BLaER1 (cell line): ENCODE measurements around the gene LRRC49.

Experiments used
- H3K27ac ChIP-seq: shearing (Covaris generic); formaldehyde crosslinking; 2 replicates; pipeline ENCODE4 v1.8.1; 2022
- H3K27me3 ChIP-seq: shearing (Covaris generic); formaldehyde crosslinking; 2 replicates; pipeline ENCODE4 v1.8.1; 2022
- H3K36me3 ChIP-seq: shearing (Covaris generic); formaldehyde crosslinking; 2 replicates; pipeline ENCODE4 v1.8.1; 2022
- H3K4me1 ChIP-seq: shearing (Covaris generic); formaldehyde crosslinking; 2 replicates; pipeline ENCODE4 v1.8.1; 2022
- H3K4me2 ChIP-seq: shearing (Covaris generic); formaldehyde crosslinking; 2 replicates; pipeline ENCODE4 v1.8.1; 2022
- H3K4me3 ChIP-seq: shearing (Covaris generic); formaldehyde crosslinking; 2 replicates; pipeline ENCODE4 v1.8.1; 2022
- H3K9ac ChIP-seq: shearing (Covaris generic); formaldehyde crosslinking; 2 replicates; pipeline ENCODE4 v1.8.1; 2022
- H3K9me3 ChIP-seq: shearing (Covaris generic); formaldehyde crosslinking; 2 replicates; pipeline ENCODE4 v1.8.1; 2022
- H4K20me1 ChIP-seq: shearing (Covaris generic); formaldehyde crosslinking; 2 replicates; pipeline ENCODE4 v1.8.1; 2022
- Cebpa-rat ChIP-seq: shearing (Covaris generic); IDR thresholded peaks from 2 replicates; pipeline ENCODE4 v1.8.1; 2022

The LRRC49 gene

GRCh38 chr15:70892002-70892911 lies at the start of gene LRRC49, which contains the start of gene THAP10:
LRRC49 (plus strand) TSS chr15:70892826; CDS start chr15:70892895, 69 bp downstream.
THAP10 (minus strand) TSS chr15:70892433; CDS start chr15:70892272, 161 bp downstream.
- no peak within 1 kb of the TSS for H3K4me3 ChIP-seq
- no peak for TF ChIP-seq Cebpa-rat
- no peak within 1 kb of the TSS for H3K4me2 ChIP-seq
- H3K27me3 ChIP-seq: no peaks in the 10 kb centered on the region
- no peaks in the 10 kb centered on the region for H3K4me1 ChIP-seq
- H4K20me1 ChIP-seq: no peaks in the 10 kb centered on the region
- H3K9me3 ChIP-seq: peaks cover 13% of the 10 kb centered on the region
- no peak within 1 kb of the TSS for H3K9ac ChIP-seq
- no peaks in the 10 kb centered on the region for H3K36me3 ChIP-seq
- no peak within 1 kb of the TSS for H3K27ac ChIP-seq

- no peak overlapping the region for H3K4me3 ChIP-seq
- H3K9ac ChIP-seq: no peak overlapping the region
- TF ChIP-seq Cebpa-rat: no peak
- H3K36me3 ChIP-seq: no peaks in the 10 kb centered on the region
- H3K4me2 ChIP-seq: no peak overlapping the region
- H3K4me1 ChIP-seq: no peaks in the 10 kb centered on the region
- no peaks in the 10 kb centered on the region for H3K9me3 ChIP-seq
- no peak overlapping the region for H3K27ac ChIP-seq
- H3K27me3 ChIP-seq: no peaks in the 10 kb centered on the region
- H4K20me1 ChIP-seq: no peaks in the 10 kb centered on the region
Observed at GRCh38 chr15:70845602-70846360, 46.8 kb upstream of the LRRC49 start.

- Histone ChIP-seq H3K9ac (no peak overlapping the region), H3K9me3 (no peaks in the 10 kb centered on the region), H3K4me2 (no peak overlapping the region; the same call in 1 of the 2 replicates), H3K36me3 (peaks cover 9% of the 10 kb centered on the region), H3K27me3 (no peaks in the 10 kb centered on the region), H3K27ac (no peak overlapping the region), H4K20me1 (no peaks in the 10 kb centered on the region), H3K4me3 (no peak overlapping the region), H3K4me1 (peaks cover 40% of the 10 kb centered on the region)
- TF ChIP-seq Cebpa-rat: no peak
Observed at GRCh38 chr15:70851889-70852288, 40.7 kb upstream of the LRRC49 start.

GRCh38 chr15:70852501-70853317 lies 39.9 kb upstream of the LRRC49 start:
- Histone ChIP-seq H3K9me3 (no peaks in the 10 kb centered on the region), H3K9ac (peak overlapping the region; percentile 84; the same call in 1 of the 2 replicates), H3K4me2 (peak overlapping the region; percentile 99), H3K4me3 (peak overlapping the region; percentile 91), H3K36me3 (peaks cover 9% of the 10 kb centered on the region), H3K4me1 (peaks cover 42% of the 10 kb centered on the region), H3K27me3 (no peaks in the 10 kb centered on the region), H3K27ac (no peak overlapping the region), H4K20me1 (no peaks in the 10 kb centered on the region)
- no peak for TF ChIP-seq Cebpa-rat

- Histone ChIP-seq H3K4me1 (peaks cover 42% of the 10 kb centered on the region), H3K9ac (peak overlapping the region; percentile 84), H4K20me1 (no peaks in the 10 kb centered on the region), H3K4me2 (peak overlapping the region; percentile 99), H3K36me3 (peaks cover 9% of the 10 kb centered on the region), H3K4me3 (peak overlapping the region; percentile 91), H3K27ac (peak overlapping the region; percentile 81), H3K9me3 (no peaks in the 10 kb centered on the region), H3K27me3 (no peaks in the 10 kb centered on the region)
- no peak for TF ChIP-seq Cebpa-rat
Observed at GRCh38 chr15:70853318-70853972, 39.2 kb upstream of the LRRC49 start.

GRCh38 chr15:70853973-70854665 lies 38.5 kb upstream of the LRRC49 start, which contains the start of gene LARP6:
LARP6 (minus strand) TSS chr15:70854157; CDS start chr15:70854088, 69 bp downstream.
- Histone ChIP-seq H3K4me3 (peak within 1 kb of the TSS; percentile 91), H3K9ac (peak within 1 kb of the TSS; percentile 84), H4K20me1 (no peaks in the 10 kb centered on the region), H3K36me3 (peaks cover 9% of the 10 kb centered on the region), H3K9me3 (no peaks in the 10 kb centered on the region), H3K27me3 (no peaks in the 10 kb centered on the region), H3K27ac (peak within 1 kb of the TSS; percentile 81), H3K4me2 (peak within 1 kb of the TSS; percentile 99), H3K4me1 (peaks cover 42% of the 10 kb centered on the region)
- TF ChIP-seq Cebpa-rat: no peak

GRCh38 chr15:70854666-70854976 lies 38.0 kb upstream of the LRRC49 start:
- Histone ChIP-seq H3K27ac (peak overlapping the region; percentile 81; the same call in 1 of the 2 replicates), H4K20me1 (no peaks in the 10 kb centered on the region), H3K36me3 (peaks cover 9% of the 10 kb centered on the region), H3K4me1 (peaks cover 42% of the 10 kb centered on the region), H3K9ac (peak overlapping the region; percentile 84), H3K4me3 (peak overlapping the region; percentile 91), H3K9me3 (no peaks in the 10 kb centered on the region), H3K27me3 (no peaks in the 10 kb centered on the region), H3K4me2 (peak overlapping the region; percentile 99)
- no peak for TF ChIP-seq Cebpa-rat

GRCh38 chr15:70855764-70856163 lies 36.9 kb upstream of the LRRC49 start:
- Histone ChIP-seq H3K4me2 (peak overlapping the region; percentile 99), H4K20me1 (no peaks in the 10 kb centered on the region), H3K9me3 (no peaks in the 10 kb centered on the region), H3K27me3 (no peaks in the 10 kb centered on the region), H3K4me3 (no peak overlapping the region), H3K9ac (no peak overlapping the region), H3K36me3 (peaks cover 9% of the 10 kb centered on the region), H3K27ac (0 out of 2 replicates have a peak overlapping the region, but pooled peaks have one; percentile 10), H3K4me1 (peaks cover 42% of the 10 kb centered on the region)
- no peak for TF ChIP-seq Cebpa-rat
